GM06990 (cell line): ENCODE measurements around the gene S1PR2.

Experiments
- DNase-seq: peaks from one replicate; pipeline ENCODE4 v3.0.0-alpha.2; 2011; ENCODE audit not compliant: insufficient read length; ENCODE audit errors: extremely low read depth
- H3K27me3 ChIP-seq: replicated peaks from 2 replicates; pipeline ENCODE4 v1.6.0; 2011; ENCODE audit warnings: low read length; ENCODE audit not compliant: control insufficient read depth, insufficient read depth
- H3K36me3 ChIP-seq: 2 replicates; pipeline ENCODE4 v1.5.1; 2011; ENCODE audit warnings: low read length; ENCODE audit not compliant: control insufficient read depth, insufficient read depth
- H3K4me3 ChIP-seq: replicated peaks from 2 replicates; pipeline ENCODE4 v1.5.1; 2011; ENCODE audit warnings: low read depth, mild to moderate bottlenecking, control low read depth, low read length
- CTCF ChIP-seq: IDR thresholded peaks from 2 replicates; pipeline ENCODE4 v1.5.1; 2011; ENCODE audit warnings: low read length, control low read depth, mild to moderate bottlenecking, inconsistent platforms; ENCODE audit not compliant: insufficient read depth, poor library complexity, severe bottlenecking

S1PR2 gene

GRCh38 chr19:10219678-10220077 lies 11.5 kb downstream of the S1PR2 start:
- Histone ChIP-seq H3K36me3 (peaks cover 12% of the 10 kb centered on the region), H3K4me3 (no peak overlapping the region), H3K27me3 (no peaks in the 10 kb centered on the region)
- DNase-seq: peak; percentile 83
- TF ChIP-seq CTCF: peak; percentile 82

GRCh38 chr19:10217085-10217484 lies 14.0 kb downstream of the S1PR2 start:
- no peak for TF ChIP-seq CTCF
- DNase-seq: no peak
- Histone ChIP-seq H3K36me3 (no peaks in the 10 kb centered on the region; the same call in 1 of the 2 replicates), H3K4me3 (no peak overlapping the region), H3K27me3 (no peaks in the 10 kb centered on the region)

- Histone ChIP-seq H3K27me3 (no peaks in the 10 kb centered on the region), H3K36me3 (no peaks in the 10 kb centered on the region; the same call in 1 of the 2 replicates), H3K4me3 (no peak overlapping the region)
- no peak for DNase-seq
- TF ChIP-seq CTCF: no peak
Observed at GRCh38 chr19:10214784-10215183, 16.3 kb downstream of the S1PR2 start.

GRCh38 chr19:10211691-10212090 lies 19.4 kb downstream of the S1PR2 start:
- Histone ChIP-seq H3K4me3 (no peak overlapping the region), H3K27me3 (no peaks in the 10 kb centered on the region), H3K36me3 (no peaks in the 10 kb centered on the region)
- no peak for DNase-seq
- TF ChIP-seq CTCF: no peak

- DNase-seq: no peak
- H3K4me3 ChIP-seq: no peak overlapping the region
- H3K36me3 ChIP-seq: no peaks in the 10 kb centered on the region
- no peaks in the 10 kb centered on the region for H3K27me3 ChIP-seq
- no peak for TF ChIP-seq CTCF
Observed at GRCh38 chr19:10211061-10211460, 20.1 kb downstream of the S1PR2 start.

- Histone ChIP-seq H3K27me3 (no peaks in the 10 kb centered on the region), H3K4me3 (no peak overlapping the region), H3K36me3 (no peaks in the 10 kb centered on the region)
- no peak for DNase-seq
- no peak for TF ChIP-seq CTCF
Observed at GRCh38 chr19:10209315-10209714, 21.8 kb downstream of the S1PR2 start.
